Thoracic aorta (tissue), 2 donors: ENCODE measurements around the gene RAB11FIP5. TPM values are rescaled to one million over a fixed set of nuclear protein-coding genes. Genes with fewer than 3 reads are reported as not detected.

Experiments used
- ATAC-seq: fragments of 150-250 bp; one replicate; pipeline ENCODE4 v1.8.0; 2017; ENCODE audit warnings: low read depth; ENCODE audit not compliant: insufficient number of reproducible peaks, low FRiP score
- DNase-seq: peaks from one replicate; pipeline ENCODE4 v3.0.0-alpha.2; 2020; ENCODE audit warnings: low spot score
- H3K27ac ChIP-seq, 2 donors: fragments of 200-600 bp; sonication (generic); 1 replicate in 1 of 2; 2 replicates in 1 of 2; pipeline ENCODE4 v1.5.1; 2016; ENCODE audit warnings: mild to moderate bottlenecking in 2 of 2, moderate library complexity in 2 of 2
- H3K27me3 ChIP-seq: fragments of 200-600 bp; sonication (generic); replicated peaks from 2 replicates; pipeline ENCODE4 v1.6.0; 2016; ENCODE audit warnings: mild to moderate bottlenecking; ENCODE audit not compliant: insufficient read depth
- H3K36me3 ChIP-seq: fragments of 200-600 bp; sonication (generic); one replicate; pipeline ENCODE4 v1.5.1; 2016
- H3K4me1 ChIP-seq, 2 donors: fragments of 200-600 bp; sonication (generic); 1 replicate in 1 of 2; 2 replicates in 1 of 2; pipeline versions ENCODE4 v1.5.1 to v1.6.0; 2016; ENCODE audit warnings: low read depth in 2 of 2, mild to moderate bottlenecking in 1 of 2; ENCODE audit not compliant: control insufficient read depth in 1 of 2
- H3K4me3 ChIP-seq: fragments of 200-600 bp; sonication (generic); 2 replicates; pipeline ENCODE4 v1.5.1; 2016; ENCODE audit warnings: mild to moderate bottlenecking
- H3K9me3 ChIP-seq: fragments of 200-600 bp; sonication (generic); 2 replicates; pipeline ENCODE4 v1.5.1; 2016
- CTCF ChIP-seq: fragments of 200-600 bp; sonication (generic); IDR thresholded peaks from one replicate; pipeline ENCODE4 v1.5.1; 2019; ENCODE audit warnings: antibody characterized with exemption
- total RNA-seq, 2 donors: library from RNA; depleted of rRNA; stranded (reverse); fragments of >200 nt; gene quantifications; one replicate each; pipeline versions ENCODE4 v1.1.0 to v1.2.3, GENCODE V29; 2016

Gene RAB11FIP5
- total RNA-seq, 2 donors from 2014 or later: 62.4 to 78.8 TPM

- H3K27ac ChIP-seq: no peak overlapping the region
- H3K4me3 ChIP-seq: no peak overlapping the region
- no peak for DNase-seq
- no peaks in the 10 kb centered on the region for H3K9me3 ChIP-seq
- no peaks in the 10 kb centered on the region for H3K36me3 ChIP-seq
- H3K27me3 ChIP-seq: no peaks in the 10 kb centered on the region
- peaks cover 19 to 52% of the 10 kb centered on the region in 2 donors for H3K4me1 ChIP-seq
- TF ChIP-seq CTCF: no peak
- ATAC-seq: no peak
These were observed 3.1 kb downstream of the RAB11FIP5 start for GRCh38 chr2:73109431-73110167.

- peaks cover 19 to 61% of the 10 kb centered on the region in 2 donors for H3K4me1 ChIP-seq
- H3K36me3 ChIP-seq: no peaks in the 10 kb centered on the region
- no peak for DNase-seq
- no peaks in the 10 kb centered on the region for H3K9me3 ChIP-seq
- no peaks in the 10 kb centered on the region for H3K27me3 ChIP-seq
- H3K27ac ChIP-seq: peak overlapping the region in 1 of 2 donors; percentile 13
- no peak for ATAC-seq
- TF ChIP-seq CTCF: no peak
- no peak overlapping the region for H3K4me3 ChIP-seq
These were observed 5.4 kb downstream of the RAB11FIP5 start for GRCh38 chr2:73107211-73107926.

GRCh38 chr2:73106791-73107190 is 6.0 kb downstream of the RAB11FIP5 start:
- Histone ChIP-seq H3K27ac (no peak overlapping the region), H3K4me1 (peaks cover 19 to 61% of the 10 kb centered on the region in 2 donors), H3K27me3 (no peaks in the 10 kb centered on the region), H3K36me3 (no peaks in the 10 kb centered on the region), H3K4me3 (no peak overlapping the region), H3K9me3 (no peaks in the 10 kb centered on the region)
- ATAC-seq (no peak), DNase-seq (no peak)
- no peak for TF ChIP-seq CTCF

- no peak for DNase-seq
These were observed 7.2 kb downstream of the RAB11FIP5 start for GRCh38 chr2:73105511-73105971.

More at GRCh38 chr2:73105511-73105971, 7.2 kb downstream of the RAB11FIP5 start:
- H3K9me3 ChIP-seq: no peaks in the 10 kb centered on the region
- H3K27ac ChIP-seq: no peak overlapping the region
- H3K27me3 ChIP-seq: no peaks in the 10 kb centered on the region
- no peak overlapping the region for H3K4me3 ChIP-seq
- H3K36me3 ChIP-seq: no peaks in the 10 kb centered on the region
- no peak for ATAC-seq
- TF ChIP-seq CTCF: no peak
- H3K4me1 ChIP-seq: peaks cover 19 to 51% of the 10 kb centered on the region in 2 donors
